Iris pigment epithelial cell (primary cell): ENCODE results near the gene ITM2B.

Source experiments
- DNase-seq: peaks from one replicate; pipeline ENCODE4 v3.0.0-alpha.2; 2011; ENCODE audit warnings: low read depth

Gene ITM2B

DNA sequence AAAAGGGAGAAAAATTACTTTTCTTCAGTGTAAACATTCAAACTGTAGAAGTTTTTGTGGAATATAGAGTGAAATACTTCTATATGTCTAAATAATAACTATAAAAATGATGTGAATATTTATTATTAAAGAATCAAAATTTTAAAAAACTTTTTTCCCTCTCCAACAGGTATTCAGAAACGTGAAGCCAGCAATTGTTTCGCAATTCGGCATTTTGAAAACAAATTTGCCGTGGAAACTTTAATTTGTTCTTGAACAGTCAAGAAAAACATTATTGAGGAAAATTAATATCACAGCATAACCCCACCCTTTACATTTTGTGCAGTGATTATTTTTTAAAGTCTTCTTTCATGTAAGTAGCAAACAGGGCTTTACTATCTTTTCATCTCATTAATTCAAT, 28.0 kb downstream of the ITM2B start:
- DNase-seq, result no peak

DNA sequence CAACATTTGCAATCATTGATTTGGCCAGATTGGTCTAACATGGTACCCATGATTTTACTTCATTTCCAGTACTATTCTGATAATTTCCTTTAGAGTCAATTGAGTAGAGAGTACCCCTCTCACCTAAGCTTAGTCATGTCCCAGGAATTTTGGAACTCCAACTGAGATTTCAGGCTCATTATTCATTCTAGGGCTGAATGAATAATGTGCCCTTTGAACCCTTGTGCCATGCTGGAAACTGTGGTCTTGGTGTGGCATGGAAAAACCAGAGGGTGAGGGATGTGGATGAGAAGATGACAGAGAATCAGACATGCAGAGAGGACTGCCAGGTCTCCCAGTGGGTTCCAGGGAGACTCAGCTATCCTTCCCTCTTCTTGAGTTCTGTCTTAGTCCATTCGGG, 30.2 kb downstream of the ITM2B start:
- DNase-seq, result no peak

GRCh38 chr13:48264058-48264457, 31.1 kb downstream of the ITM2B start:
- DNase-seq, result no peak

- DNase-seq, result no peak
Observed at GRCh38 chr13:48265217-48265815, 32.3 kb downstream of the ITM2B start.

GRCh38 chr13:48266150-48266549, 33.1 kb downstream of the ITM2B start:
- DNase-seq, result no peak

DNA sequence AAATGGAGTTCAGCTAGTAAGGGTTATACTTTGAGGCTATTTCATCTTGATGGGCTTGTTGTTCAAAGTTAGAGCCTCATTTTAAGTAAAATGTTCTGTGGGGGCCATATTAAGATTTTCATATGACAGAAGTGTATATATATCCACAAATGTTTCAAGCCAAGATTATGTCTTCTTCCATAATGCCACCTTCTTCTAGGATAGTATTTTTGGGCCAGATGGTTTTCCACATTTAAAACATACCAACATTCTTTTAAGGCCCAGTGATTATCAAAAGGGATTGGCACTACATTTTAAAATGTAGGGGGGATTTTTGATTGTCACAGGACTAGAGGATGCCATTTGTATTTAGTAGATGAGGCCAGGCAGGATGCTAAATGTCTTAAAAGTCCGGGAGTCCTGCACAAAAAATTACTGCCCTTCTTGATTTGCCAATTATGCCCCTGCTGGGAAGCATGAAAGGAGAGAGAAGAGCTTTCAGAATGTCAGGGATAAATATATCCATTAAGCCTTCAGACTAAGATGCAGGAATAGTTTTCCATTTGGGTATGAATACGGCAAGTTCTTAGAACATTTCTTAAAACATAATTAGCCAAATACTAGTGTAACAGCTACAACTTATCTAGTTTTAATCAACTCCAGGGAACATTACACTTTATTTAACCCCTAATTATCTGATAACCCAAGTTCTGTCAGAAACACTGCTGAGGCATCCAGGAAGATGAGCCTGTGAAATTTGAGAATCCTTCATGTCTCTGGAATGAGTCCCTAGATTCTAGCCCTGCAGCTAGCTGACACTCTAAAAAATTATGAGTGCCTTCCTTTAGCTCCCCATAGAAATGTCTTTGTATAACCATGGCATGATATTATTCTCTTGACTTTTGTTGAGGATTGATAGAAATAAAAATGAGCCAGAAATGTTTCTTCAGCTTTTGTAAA, 34.0 kb downstream of the ITM2B start:
- DNase-seq, result peak; percentile 16

DNA sequence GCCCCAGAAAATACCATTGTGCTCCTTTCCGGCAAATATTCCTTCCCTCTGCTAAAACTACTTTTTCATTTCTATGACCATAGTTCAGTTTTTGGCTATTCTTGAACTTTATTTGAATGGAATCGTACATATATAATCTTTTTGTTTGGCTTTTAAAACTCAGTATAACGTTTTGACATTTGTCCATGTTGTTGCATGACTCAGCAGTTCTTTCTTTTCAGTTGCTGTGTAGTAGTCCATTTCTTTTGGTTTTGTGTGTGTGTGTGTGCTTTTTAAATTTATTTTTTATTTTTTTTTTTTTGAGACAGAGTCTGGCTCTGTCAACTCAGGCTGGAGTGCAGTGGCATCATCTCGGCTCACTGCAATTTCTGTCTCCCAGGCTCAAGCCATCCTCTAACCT, 35.0 kb downstream of the ITM2B start:
- DNase-seq, result no peak

GRCh38 chr13:48273346-48273745, 40.3 kb downstream of the ITM2B start:
- no peak for DNase-seq

DNA sequence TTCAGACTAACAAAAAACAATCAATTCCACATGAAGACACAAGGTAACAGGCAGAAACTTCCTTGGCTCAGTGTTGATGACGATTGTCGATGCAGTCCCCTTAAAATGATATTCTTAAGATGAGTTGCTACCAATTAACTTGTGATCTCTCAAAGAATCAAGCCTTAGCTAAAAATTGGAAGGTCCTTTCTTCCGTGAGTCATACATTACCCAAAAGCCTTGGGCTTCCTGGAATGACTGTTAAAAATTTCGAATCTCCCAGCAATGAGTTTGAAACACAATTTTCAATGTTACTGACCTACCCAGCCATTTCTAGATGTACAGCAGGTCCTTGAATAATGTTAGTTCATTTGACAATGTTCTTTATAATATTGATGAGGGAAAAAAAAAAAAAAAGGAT, 42.5 kb downstream of the ITM2B start:
- DNase-seq, result no peak

- no peak for DNase-seq
Observed at GRCh38 chr13:48278806-48279205, 45.8 kb downstream of the ITM2B start.

DNA sequence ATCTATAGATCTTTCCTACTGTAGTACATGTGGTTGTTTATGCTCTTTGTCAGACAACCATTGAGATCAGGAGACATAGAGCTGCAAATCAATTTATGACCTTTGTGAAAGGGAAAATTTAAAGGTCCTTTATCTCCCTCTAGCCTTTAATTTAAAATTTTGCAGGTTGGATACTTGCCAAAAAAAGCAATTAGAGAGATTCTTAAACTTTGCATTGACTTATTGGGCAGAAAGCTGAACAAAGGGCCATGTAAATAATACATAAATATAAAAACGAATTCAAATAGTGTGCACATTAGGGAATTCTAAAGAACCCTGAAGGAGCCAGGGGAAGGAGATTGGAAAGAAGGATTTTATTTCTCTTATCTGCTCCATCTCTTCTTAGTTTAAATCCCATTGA, 48.5 kb downstream of the ITM2B start:
- DNase-seq, result no peak

GRCh38 chr13:48291730-48292129, 58.7 kb downstream of the ITM2B start:
- no peak for DNase-seq

GRCh38 chr13:48292650-48293049, 59.6 kb downstream of the ITM2B start:
- no peak for DNase-seq

- no peak for DNase-seq
Observed at GRCh38 chr13:48294653-48295052, 61.6 kb downstream of the ITM2B start.

- DNase-seq, result no peak
Observed at GRCh38 chr13:48295271-48295670, 62.3 kb downstream of the ITM2B start.

GRCh38 chr13:48296528-48296927, 63.5 kb downstream of the ITM2B start:
- no peak for DNase-seq

DNA sequence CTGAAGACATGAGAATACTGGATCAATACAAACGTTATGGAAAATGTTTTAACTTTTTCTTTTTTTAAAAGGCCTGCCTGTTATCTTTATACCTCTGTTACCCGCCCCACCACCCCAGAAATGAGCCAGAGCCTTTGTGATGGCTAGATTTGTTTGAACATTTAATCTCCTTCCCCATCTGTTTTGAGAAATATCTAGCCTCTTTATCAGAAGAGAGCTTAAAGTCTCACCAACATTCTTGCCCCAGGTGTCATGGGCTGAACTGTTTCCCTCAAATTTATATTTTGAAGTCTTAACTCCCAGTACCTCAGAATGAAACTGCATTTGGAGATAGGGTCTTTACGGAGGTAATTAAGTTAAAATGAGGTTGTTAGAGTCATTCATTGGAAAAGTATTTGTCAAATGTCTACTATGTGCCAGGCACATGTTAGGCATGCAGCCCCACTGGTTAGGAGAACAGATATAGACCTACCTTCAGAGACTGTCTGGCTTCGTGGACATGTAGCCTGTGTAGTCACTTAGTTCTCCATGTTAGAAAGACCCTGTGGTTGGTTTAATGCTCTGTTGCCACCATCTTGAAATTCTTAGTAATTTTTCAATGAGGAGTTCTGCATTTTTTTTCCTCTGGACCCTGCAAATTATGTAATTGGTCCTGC, 64.3 kb downstream of the ITM2B start:
- no peak for DNase-seq

- DNase-seq, result no peak
Observed at GRCh38 chr13:48299591-48299990, 66.6 kb downstream of the ITM2B start.

DNA sequence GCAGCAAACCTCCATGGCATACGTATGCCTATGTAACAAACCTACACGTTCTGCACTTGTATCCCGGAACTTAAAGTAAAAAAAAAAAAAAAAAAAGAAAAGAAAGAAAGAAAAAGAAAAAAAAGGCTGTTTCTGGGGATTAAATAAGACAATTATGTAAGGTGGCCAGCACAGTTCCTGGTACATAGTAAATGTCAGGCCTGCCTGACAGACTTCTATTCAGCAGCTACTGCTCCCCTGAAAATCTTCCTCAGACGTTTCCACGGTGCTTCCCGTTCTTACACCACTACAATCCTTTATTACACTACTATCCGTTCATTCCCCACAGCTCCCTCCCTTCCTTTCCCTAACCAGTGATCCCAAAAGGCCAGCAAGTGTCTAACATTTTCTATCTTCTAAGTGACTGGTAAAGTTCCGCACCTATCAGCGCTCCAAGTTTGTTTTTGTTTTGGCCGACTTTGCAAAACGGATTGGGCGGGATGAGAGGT, 69.9 kb downstream of the ITM2B start:
- peak; percentile 41 for DNase-seq

DNA sequence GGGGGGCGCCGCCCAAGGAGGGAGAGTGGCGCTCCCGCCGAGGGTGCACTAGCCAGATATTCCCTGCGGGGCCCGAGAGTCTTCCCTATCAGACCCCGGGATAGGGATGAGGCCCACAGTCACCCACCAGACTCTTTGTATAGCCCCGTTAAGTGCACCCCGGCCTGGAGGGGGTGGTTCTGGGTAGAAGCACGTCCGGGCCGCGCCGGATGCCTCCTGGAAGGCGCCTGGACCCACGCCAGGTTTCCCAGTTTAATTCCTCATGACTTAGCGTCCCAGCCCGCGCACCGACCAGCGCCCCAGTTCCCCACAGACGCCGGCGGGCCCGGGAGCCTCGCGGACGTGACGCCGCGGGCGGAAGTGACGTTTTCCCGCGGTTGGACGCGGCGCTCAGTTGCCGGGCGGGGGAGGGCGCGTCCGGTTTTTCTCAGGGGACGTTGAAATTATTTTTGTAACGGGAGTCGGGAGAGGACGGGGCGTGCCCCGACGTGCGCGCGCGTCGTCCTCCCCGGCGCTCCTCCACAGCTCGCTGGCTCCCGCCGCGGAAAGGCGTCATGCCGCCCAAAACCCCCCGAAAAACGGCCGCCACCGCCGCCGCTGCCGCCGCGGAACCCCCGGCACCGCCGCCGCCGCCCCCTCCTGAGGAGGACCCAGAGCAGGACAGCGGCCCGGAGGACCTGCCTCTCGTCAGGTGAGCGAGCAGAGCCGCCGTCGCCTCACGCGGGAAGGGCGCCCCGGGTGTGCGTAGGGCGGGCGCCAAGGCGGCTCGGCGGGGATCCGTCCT, 70.5 kb downstream of the ITM2B start, which contains the start of gene RB1:
RB1 (plus strand) TSS at position 393 of the 784 bp plus-strand sequence; CDS start at position 555, 162 bp downstream.
- DNase-seq, result peak; percentile 91

DNA sequence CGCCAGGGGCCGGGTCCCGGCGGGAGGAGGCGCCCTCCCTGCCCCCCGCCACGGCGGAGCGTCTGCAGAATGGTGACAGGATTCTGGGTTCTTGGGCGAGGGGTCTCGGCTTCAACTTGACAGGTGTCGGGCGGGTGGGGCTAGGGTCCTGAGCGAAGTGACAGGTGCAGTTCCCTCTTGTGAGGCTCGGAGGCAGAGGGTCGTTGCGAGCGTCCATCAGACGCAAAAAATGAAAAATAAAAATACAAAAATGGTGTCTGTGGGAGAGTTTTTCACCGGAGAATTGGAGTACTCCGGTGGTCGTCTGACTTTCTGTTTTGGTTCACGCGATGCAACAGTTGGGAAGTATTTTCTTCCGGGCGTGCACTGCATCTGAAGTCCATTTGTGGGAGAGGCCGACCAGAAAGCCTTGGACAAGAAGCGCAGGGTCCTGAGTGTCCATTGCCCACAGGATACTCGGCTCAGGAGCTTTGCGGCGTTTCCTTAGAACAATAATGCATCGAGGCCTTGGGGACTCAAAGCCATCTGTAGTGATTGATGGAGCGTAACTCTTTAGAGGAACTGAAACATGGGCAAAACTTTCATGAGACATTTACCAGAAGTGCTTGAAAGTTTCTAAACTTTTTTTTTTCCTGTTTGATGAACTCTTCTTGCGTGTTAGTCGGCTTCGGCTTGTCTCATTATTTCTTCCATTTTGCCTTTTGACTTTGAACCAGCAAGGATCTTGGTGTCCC, 71.3 kb downstream of the ITM2B start:
- DNase-seq, result peak; percentile 63
